HepG2 (cell line): ENCODE results near the gene GORASP2. TPM values are rescaled to one million over a fixed set of nuclear protein-coding genes. Genes with fewer than 3 reads are reported as not detected.

ENCODE experiments used
- ATAC-seq: fragments of 200-7000 bp; cut with Tn5 transposase; 3 replicates; pipeline ENCODE4 v1.9.1; 2020; ENCODE audit warnings: mild to moderate bottlenecking, moderate library complexity
- BruUV-seq: library from RNA; stranded (reverse); fragments of 400-500 nt; replicated peaks from 2 replicates; lab custom pipeline; 2021; lab: Mats Ljungman, UMichigan
- CTCF ChIA-PET: fragments of 300-600 bp; formaldehyde crosslinking; extraction: SDS; loops from one replicate; lab custom pipeline; 2021; ENCODE audit warnings: low total read pairs, inconsistent platforms, low intra/inter-chr PET ratio; lab: Yijun Ruan, JAX
- POLR2A ChIA-PET: fragments of 350-600 bp; sonication (Branson Sonifier 250); formaldehyde crosslinking; loops from one replicate; lab custom pipeline; 2020; ENCODE audit warnings: antibody characterized with exemption, inconsistent platforms; lab: Yijun Ruan, JAX
- DNase-seq: peaks from one replicate; pipeline ENCODE4 v3.0.0-alpha.2; 2015; ENCODE audit warnings: low spot score
- FAIRE-seq: peaks from 3 replicates; lab custom pipeline; 2011; peaks lifted over from hg19 to GRCh38; lab: Jason Lieb, UNC
- H2AFZ ChIP-seq: one replicate; pipeline ENCODE4 v1.6.1; 2011; ENCODE audit warnings: low read length, inconsistent platforms
- H3K27ac ChIP-seq: fragments of 300-600 bp; 3 replicates; pipeline ENCODE4 v1.8.0; 2011; ENCODE audit warnings: mixed run types, mild to moderate bottlenecking, mixed read lengths, low read length, inconsistent platforms; ENCODE audit not compliant: insufficient read depth; ENCODE audit errors: extremely low read length
- H3K27me3 ChIP-seq, 2 experiments: fragments of 200-600 bp in 1 of 2; 2 replicates in 1 of 2; 3 replicates in 1 of 2; pipeline versions ENCODE4 v1.6.0 to v1.8.0; 2011; ENCODE audit warnings: low read length in 2 of 2, mild to moderate bottlenecking in 2 of 2, moderate library complexity in 2 of 2, inconsistent platforms in 1 of 2; ENCODE audit not compliant: insufficient read depth in 2 of 2, control insufficient read depth in 1 of 2
- H3K36me3 ChIP-seq, 2 experiments: fragments of 200-600 bp in 1 of 2; replicated peaks in 1 of 2; 2 replicates in 1 of 2; 3 replicates in 1 of 2; pipeline versions ENCODE4 v1.5.1 to v1.8.0; 2011; ENCODE audit warnings: low read length in 2 of 2, inconsistent platforms in 1 of 2; ENCODE audit not compliant: insufficient read depth in 2 of 2, control insufficient read depth in 1 of 2
- H3K4me1 ChIP-seq: 2 replicates; pipeline ENCODE4 v1.5.1; 2012; ENCODE audit warnings: low read length, inconsistent platforms; ENCODE audit not compliant: insufficient read depth
- H3K4me2 ChIP-seq: 2 replicates; pipeline ENCODE4 v1.6.0; 2011; ENCODE audit warnings: low read depth, low read length, inconsistent platforms
- H3K4me3 ChIP-seq, 3 experiments: fragments of 200-600 bp in 1 of 3; sonication (generic), shearing (Covaris generic) in 1 of 3; replicated peaks in 1 of 3; 2 replicates each; pipeline ENCODE4 v1.5.1; 2011 to 2016; ENCODE audit warnings: low read length in 3 of 3, inconsistent platforms in 2 of 3, low read depth in 2 of 3, mild to moderate bottlenecking in 2 of 3, control low read depth in 1 of 3, mixed read lengths in 1 of 3; ENCODE audit not compliant: insufficient read depth in 1 of 3
- H3K79me2 ChIP-seq: one replicate; pipeline ENCODE4 v1.6.1; 2011; ENCODE audit warnings: low read length, inconsistent platforms; ENCODE audit not compliant: insufficient read depth
- H3K9ac ChIP-seq: 2 replicates; pipeline ENCODE4 v1.6.0; 2011; ENCODE audit warnings: mild to moderate bottlenecking, low read depth, low read length, inconsistent platforms; ENCODE audit not compliant: insufficient read depth
- H3K9me3 ChIP-seq: 2 replicates; pipeline ENCODE4 v1.5.1; 2012; ENCODE audit warnings: mild to moderate bottlenecking, low read length
- H4K20me1 ChIP-seq: 2 replicates; pipeline ENCODE4 v1.6.0; 2011; ENCODE audit warnings: inconsistent platforms, mild to moderate bottlenecking, low read length, moderate library complexity; ENCODE audit not compliant: insufficient read depth
- CC2D1A ChIP-seq: sonication (generic); formaldehyde crosslinking; IDR thresholded peaks from 2 replicates; pipeline ENCODE4 v1.8.1; 2023; ENCODE audit warnings: mild to moderate bottlenecking, missing genetic modification reagents
- GABPB1 ChIP-seq: IDR thresholded peaks from 2 replicates; pipeline ENCODE4 v1.6.1; 2016; ENCODE audit warnings: mild to moderate bottlenecking, missing genetic modification reagents, moderate library complexity, missing compliant biosample characterization
- GATA4 ChIP-seq: sonication (generic); IDR thresholded peaks from 2 replicates; pipeline ENCODE4 v1.6.1; 2016; ENCODE audit warnings: antibody characterized with exemption, low read depth, borderline replicate concordance
- RBM22 ChIP-seq: fragments of 200-400 bp; formaldehyde crosslinking; optimal IDR thresholded peaks from 2 replicates; pipeline ENCODE3; 2017; ENCODE audit warnings: mild to moderate bottlenecking, low read length, moderate library complexity
- SRY ChIP-seq: sonication (generic); formaldehyde crosslinking; IDR thresholded peaks from 2 replicates; pipeline ENCODE4 v1.8.0; 2022; ENCODE audit warnings: mild to moderate bottlenecking, missing genetic modification reagents
- ZNF17 ChIP-seq: sonication (generic); formaldehyde crosslinking; IDR thresholded peaks from 2 replicates; pipeline ENCODE4 v1.5.0; 2020; ENCODE audit warnings: mild to moderate bottlenecking, missing genetic modification reagents
- ZNF3 ChIP-seq: IDR thresholded peaks from 2 replicates; pipeline ENCODE4 v1.7.0; 2017; ENCODE audit warnings: inconsistent platforms
- ZNF782 ChIP-seq: sonication (generic); formaldehyde crosslinking; IDR thresholded peaks from 2 replicates; pipeline ENCODE4 v1.4.0; 2020; ENCODE audit warnings: missing genetic modification reagents, mild to moderate bottlenecking, borderline replicate concordance
- WGBS: methylation state at CpG from one replicate; pipeline ENCODE4 v1.1.6; 2017; ENCODE audit warnings: low lambda C conversion rate; 5-methylcytosine and 5-hydroxymethylcytosine counted together
- in situ Hi-C: cut with HindIII; loops from 2 replicates; pipeline ENCODE4 v1.10.0; 2017; ENCODE audit warnings: low pct_unique_long_range_greater_than_20kb; ENCODE audit not compliant: extremely low pct_ligation_motif_present
- intact Hi-C: fragments of 100-400 bp; cut with micrococcal nuclease; formaldehyde crosslinking; loops from one replicate; pipeline ENCODE4 v1.10.0; 2022; ENCODE audit not compliant: unreplicated experiment
- polyA plus RNA-seq, 8 experiments: library from polyadenylated mRNA; depleted of rRNA in 3 of 8; stranded (reverse) in 7 of 8; unstranded in 1 of 8; fragments of >200 nt; fragmentation: Illumina TruSeq in 4 of 8; extraction: Trizol in 4 of 8; gene quantifications; 2 replicates each; pipeline versions ENCODE4 v1.2.1 to v1.2.3, GENCODE V29; 2011 to 2016; ENCODE audit warnings: low read depth in 4 of 8, missing spikeins in 1 of 8, mixed read lengths in 1 of 8; ENCODE audit not compliant: insufficient read depth in 1 of 8
- total RNA-seq, 5 experiments: library from RNA; depleted of rRNA; stranded (reverse); fragments of >200 nt; fragmentation: Illumina TruSeq; extraction: Trizol; gene quantifications; 2 replicates each; pipeline ENCODE4 v1.2.3, GENCODE V29; 2016; ENCODE audit warnings: low read depth in 1 of 5
- TF ChIP-seq, protein P1 (sequence below): sonication (generic); formaldehyde crosslinking; IDR thresholded peaks from 2 replicates; pipeline ENCODE4 v1.4.0; 2020; ENCODE audit warnings: missing genetic modification reagents
- TF ChIP-seq, protein P2 (sequence below), 2 experiments: sonication (generic) in 1 of 2; formaldehyde crosslinking in 1 of 2; IDR thresholded peaks; 2 replicates each; pipeline versions ENCODE4 v1.4.0 to v1.6.1; 2016 to 2020; ENCODE audit warnings: borderline replicate concordance in 1 of 2, low read depth in 1 of 2, mild to moderate bottlenecking in 1 of 2, missing genetic modification reagents in 1 of 2

GORASP2 gene
- total and polyA plus RNA-seq, 2 of the 13 experiments (the other 11 are each of a cell fraction or from before 2014, with no cell fraction given) = 103 to 239 TPM

DNA sequence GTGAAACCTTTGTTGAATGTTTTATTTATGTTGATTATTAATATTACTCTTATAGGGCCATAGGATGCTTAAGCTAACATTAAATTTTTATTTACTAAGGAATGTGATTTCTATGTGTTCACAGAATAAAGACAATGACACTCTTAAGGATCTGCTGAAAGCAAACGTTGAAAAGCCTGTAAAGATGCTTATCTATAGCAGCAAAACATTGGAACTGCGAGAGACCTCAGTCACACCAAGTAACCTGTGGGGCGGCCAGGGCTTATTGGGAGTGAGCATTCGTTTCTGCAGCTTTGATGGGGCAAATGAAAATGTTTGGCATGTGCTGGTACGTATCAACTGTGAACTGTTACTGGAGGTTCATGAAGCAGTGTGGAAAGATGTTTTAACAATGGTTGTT, 20.4 kb downstream of the GORASP2 start:
- no peak for ATAC-seq
- POLR2A ChIA-PET = no interaction called here
- Histone ChIP-seq H3K4me3 (no peak overlapping the region), H3K9ac (no peak overlapping the region), H4K20me1 (peaks cover 45% of the 10 kb centered on the region), H3K4me2 (no peak overlapping the region), H3K36me3 (peaks cover 33 to 66% of the 10 kb centered on the region in 2 experiments)
- CTCF ChIA-PET = no interaction called here
- intact Hi-C loops = no loop called here
- TF ChIP-seq CC2D1A (CRISPR knock-in tag) = no peak
- peak; percentile 61 for TF ChIP-seq RBM22
- TF ChIP-seq, all 625 proteins: peak for 1
- Histone ChIP-seq H3K79me2 (peaks cover 46% of the 10 kb centered on the region), H3K27me3 (no peaks in the 10 kb centered on the region), H2AFZ (no peak overlapping the region), H3K9me3 (no peaks in the 10 kb centered on the region), H3K4me1 (peaks cover 6% of the 10 kb centered on the region; the same call in 1 of the 2 replicates), H3K27ac (no peak overlapping the region)
- BruUV-seq = no TSS peak
- no peak for FAIRE-seq
- in situ Hi-C loops = no loop called here
- WGBS = 92% methylated on average over 5 of the region's 5 CpGs
- DNase-seq = no peak

DNA sequence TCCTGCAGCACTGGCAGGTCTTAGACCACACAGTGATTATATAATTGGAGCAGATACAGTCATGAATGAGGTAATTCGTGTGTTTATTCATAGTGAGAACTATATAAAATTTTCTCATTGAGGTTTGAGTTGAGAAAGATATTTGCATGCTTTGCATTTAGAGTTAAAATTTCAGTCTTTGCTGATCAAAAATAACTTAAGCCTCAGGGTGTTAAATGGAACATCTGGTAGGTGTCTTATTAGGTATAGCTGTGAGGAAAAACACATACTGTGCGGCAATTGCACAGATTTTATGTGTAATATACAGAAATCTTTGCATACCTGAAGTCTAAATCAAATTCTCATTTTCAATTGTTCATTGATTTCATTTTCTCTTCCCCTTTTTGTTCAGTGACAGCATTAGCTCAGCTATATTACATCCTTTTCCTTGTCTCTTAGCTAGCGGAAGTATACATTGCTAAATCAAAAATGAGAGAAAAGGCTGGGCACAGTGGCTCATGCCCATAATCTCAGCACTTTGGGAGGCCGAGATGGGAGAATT, 21.2 kb downstream of the GORASP2 start:
- peaks cover 39 to 75% of the 10 kb centered on the region in 2 experiments for H3K36me3 ChIP-seq
- DNase-seq (no peak), ATAC-seq (no peak), FAIRE-seq (no peak)
- H3K9me3 ChIP-seq = no peaks in the 10 kb centered on the region
- H3K27ac ChIP-seq = no peak overlapping the region
- no TSS peak for BruUV-seq
- in situ Hi-C loops = no loop called here
- H4K20me1 ChIP-seq = peaks cover 37% of the 10 kb centered on the region
- no peak overlapping the region for H3K4me2 ChIP-seq
- 95% methylated on average over 4 of the region's 4 CpGs for WGBS
- peaks cover 6% of the 10 kb centered on the region; the same call in 1 of the 2 replicates for H3K4me1 ChIP-seq
- POLR2A ChIA-PET = no interaction called here
- peaks cover 37% of the 10 kb centered on the region for H3K79me2 ChIP-seq
- H3K27me3 ChIP-seq = no peaks in the 10 kb centered on the region
- CTCF ChIA-PET = no interaction called here
- no peak overlapping the region for H3K4me3 ChIP-seq
- H2AFZ ChIP-seq = no peak overlapping the region
- H3K9ac ChIP-seq = no peak overlapping the region
- intact Hi-C loops = no loop called here
- TF ChIP-seq ZNF17 (CRISPR knock-in tag) = no peak
- TF ChIP-seq SRY = no peak
- TF ChIP-seq, protein P1, sequence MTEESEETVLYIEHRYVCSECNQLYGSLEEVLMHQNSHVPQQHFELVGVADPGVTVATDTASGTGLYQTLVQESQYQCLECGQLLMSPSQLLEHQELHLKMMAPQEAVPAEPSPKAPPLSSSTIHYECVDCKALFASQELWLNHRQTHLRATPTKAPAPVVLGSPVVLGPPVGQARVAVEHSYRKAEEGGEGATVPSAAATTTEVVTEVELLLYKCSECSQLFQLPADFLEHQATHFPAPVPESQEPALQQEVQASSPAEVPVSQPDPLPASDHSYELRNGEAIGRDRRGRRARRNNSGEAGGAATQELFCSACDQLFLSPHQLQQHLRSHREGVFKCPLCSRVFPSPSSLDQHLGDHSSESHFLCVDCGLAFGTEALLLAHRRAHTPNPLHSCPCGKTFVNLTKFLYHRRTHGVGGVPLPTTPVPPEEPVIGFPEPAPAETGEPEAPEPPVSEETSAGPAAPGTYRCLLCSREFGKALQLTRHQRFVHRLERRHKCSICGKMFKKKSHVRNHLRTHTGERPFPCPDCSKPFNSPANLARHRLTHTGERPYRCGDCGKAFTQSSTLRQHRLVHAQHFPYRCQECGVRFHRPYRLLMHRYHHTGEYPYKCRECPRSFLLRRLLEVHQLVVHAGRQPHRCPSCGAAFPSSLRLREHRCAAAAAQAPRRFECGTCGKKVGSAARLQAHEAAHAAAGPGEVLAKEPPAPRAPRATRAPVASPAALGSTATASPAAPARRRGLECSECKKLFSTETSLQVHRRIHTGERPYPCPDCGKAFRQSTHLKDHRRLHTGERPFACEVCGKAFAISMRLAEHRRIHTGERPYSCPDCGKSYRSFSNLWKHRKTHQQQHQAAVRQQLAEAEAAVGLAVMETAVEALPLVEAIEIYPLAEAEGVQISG (CRISPR knock-in tag) = no peak
- no peak for TF ChIP-seq GATA4
- TF ChIP-seq, protein P2, sequence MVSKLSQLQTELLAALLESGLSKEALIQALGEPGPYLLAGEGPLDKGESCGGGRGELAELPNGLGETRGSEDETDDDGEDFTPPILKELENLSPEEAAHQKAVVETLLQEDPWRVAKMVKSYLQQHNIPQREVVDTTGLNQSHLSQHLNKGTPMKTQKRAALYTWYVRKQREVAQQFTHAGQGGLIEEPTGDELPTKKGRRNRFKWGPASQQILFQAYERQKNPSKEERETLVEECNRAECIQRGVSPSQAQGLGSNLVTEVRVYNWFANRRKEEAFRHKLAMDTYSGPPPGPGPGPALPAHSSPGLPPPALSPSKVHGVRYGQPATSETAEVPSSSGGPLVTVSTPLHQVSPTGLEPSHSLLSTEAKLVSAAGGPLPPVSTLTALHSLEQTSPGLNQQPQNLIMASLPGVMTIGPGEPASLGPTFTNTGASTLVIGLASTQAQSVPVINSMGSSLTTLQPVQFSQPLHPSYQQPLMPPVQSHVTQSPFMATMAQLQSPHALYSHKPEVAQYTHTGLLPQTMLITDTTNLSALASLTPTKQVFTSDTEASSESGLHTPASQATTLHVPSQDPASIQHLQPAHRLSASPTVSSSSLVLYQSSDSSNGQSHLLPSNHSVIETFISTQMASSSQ (IDR thresholded peaks at IDR 0.05; ENCODE audit: low read depth) = no peak
- TF ChIP-seq, protein P2 (CRISPR knock-in tag; IDR thresholded peaks at IDR 0.05; ENCODE audit: borderline replicate concordance) = no peak
- TF ChIP-seq GABPB1 (CRISPR knock-in tag) = no peak
- TF ChIP-seq ZNF3 (CRISPR knock-in tag) = no peak
- no peak for TF ChIP-seq ZNF782
